HL-60/S4 treated with retinoic acid at 250 ng/mL for 4 days and 3 days (cell line): ENCODE data around the gene TOP3A.
"Not testable (repeated sequence)": the region's sequence is repeated elsewhere in the genome, so short reads cannot be mapped to it uniquely, and the experiment has no call there.

Source experiments
- in situ Hi-C: fragments of 300-500 bp; cut with MboI; formaldehyde crosslinking; loops from 2 replicates; pipeline ENCODE4 v1.7.0; 2022; ENCODE audit warnings: low sequenced_read_pairs

Gene TOP3A

GRCh38 chr17:18314731-18315561 is at the start of gene TOP3A, which contains the start of gene SMCR8:
TSS of gene TOP3A (minus strand) at chr17:18314994. CDS start at chr17:18314778, 216 bp downstream.
TSS of gene SMCR8 (plus strand) at chr17:18315293. CDS start at chr17:18315790, 497 bp downstream.
- in situ Hi-C loops: no loop called here

- in situ Hi-C loops: no loop called here
Measured at GRCh38 chr17:18364166-18364565, 49.4 kb upstream of the TOP3A start.

GRCh38 chr17:18363101-18364049 is 48.6 kb upstream of the TOP3A start, which contains the start of gene SHMT1:
TSS of gene SHMT1 (minus strand) at chr17:18363550. CDS start at chr17:18355981, 7,569 bp downstream.
- in situ Hi-C loops: no loop called here

GRCh38 chr17:18362698-18363100 is 47.9 kb upstream of the TOP3A start:
- in situ Hi-C loops: no loop called here

GRCh38 chr17:18361837-18362697 is 47.3 kb upstream of the TOP3A start:
- in situ Hi-C loops: no loop called here

GRCh38 chr17:18360518-18360917 is 45.7 kb upstream of the TOP3A start:
- in situ Hi-C loops: no loop called here

GRCh38 chr17:18356624-18357023 is 41.8 kb upstream of the TOP3A start:
- in situ Hi-C loops: no loop called here

DNA sequence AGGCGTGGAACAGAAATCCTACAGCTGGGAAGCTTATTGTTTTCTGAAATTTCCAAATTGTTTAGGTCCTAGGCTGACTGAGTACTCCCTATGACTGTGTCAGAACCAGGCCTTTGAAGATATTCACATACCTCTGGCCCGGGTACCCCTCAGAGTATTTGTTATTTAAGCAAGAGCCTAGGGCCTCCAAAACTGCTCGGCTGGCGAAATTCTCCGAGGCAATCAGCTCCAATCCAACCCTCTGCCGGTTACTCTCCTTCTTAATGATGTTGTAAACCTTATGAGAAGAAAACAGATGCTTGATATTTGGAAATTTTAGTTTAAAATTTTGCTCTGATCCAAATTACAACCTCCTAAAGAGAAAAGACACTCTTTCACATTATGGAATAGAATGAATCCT is 38.7 kb upstream of the TOP3A start:
- in situ Hi-C loops: no loop called here

DNA sequence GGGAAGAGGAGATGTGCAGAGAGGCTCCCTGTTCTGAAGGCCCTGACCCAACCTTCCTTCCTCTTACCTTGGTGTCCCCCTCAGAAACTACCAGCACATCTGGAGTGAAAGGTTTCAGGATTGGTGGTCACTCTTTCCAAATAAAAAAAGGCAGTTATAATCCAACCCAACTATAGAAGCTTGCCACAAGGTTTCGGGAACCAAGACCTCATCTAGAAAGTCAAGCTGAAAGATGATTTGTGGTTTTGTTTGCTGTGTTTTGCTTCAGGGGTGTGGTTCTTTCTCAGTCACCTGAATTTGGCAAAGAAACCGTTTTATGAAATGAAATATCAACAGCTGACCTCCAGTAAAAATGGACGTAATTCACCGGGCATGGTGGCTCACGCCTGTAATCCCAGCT is 29.2 kb upstream of the TOP3A start:
- in situ Hi-C loops: no loop called here

DNA sequence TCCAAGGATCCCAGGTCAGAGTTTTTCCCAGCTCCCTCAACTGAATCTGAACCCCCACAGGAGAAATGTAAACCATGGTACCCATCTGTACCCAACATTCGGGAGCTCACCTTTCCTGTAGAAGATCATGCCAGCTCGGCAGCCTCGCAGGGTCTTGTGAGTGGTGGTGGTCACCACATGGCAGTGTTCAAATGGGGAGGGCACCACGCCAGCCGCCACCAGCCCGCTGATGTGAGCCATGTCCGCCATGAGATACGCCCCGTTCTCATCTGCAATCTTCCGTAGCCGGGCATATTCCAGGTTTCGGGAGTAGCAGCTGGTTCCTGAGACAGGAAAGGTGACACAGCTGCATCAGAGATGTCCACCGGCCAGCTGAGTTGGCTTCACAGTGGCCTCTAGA is 25.1 kb upstream of the TOP3A start:
- in situ Hi-C loops: no loop called here

DNA sequence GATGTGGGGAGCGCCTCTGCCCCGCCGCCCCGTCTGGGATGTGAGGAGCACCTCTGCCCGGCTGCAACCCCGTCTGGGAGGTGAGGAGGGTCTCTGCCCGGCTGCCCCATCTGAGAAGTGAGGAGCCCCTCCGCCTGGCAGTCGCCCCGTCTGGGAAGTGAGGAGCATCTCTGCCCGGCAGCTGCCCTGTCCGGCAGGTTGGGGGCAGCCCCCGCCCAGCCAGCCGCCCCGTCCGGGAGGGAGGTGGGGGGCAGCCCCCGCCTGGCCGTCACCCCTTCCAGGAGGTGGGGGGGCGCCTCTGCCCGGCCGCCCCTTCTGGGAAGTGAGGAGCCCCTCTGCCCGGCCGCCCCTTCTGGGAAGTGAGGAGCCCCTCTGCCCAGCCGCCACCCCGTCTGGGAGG is 23.4 kb upstream of the TOP3A start:
- in situ Hi-C loops: not testable (repeated sequence)

- in situ Hi-C loops: no loop called here
Measured at GRCh38 chr17:18332909-18333489, 18.2 kb upstream of the TOP3A start.

- in situ Hi-C loops: no loop called here
Measured at GRCh38 chr17:18331879-18332278, 17.1 kb upstream of the TOP3A start.

- in situ Hi-C loops: no loop called here
Measured at GRCh38 chr17:18328643-18329204, 13.9 kb upstream of the TOP3A start.

GRCh38 chr17:18327556-18327955 is 12.8 kb upstream of the TOP3A start:
- in situ Hi-C loops: no loop called here

DNA sequence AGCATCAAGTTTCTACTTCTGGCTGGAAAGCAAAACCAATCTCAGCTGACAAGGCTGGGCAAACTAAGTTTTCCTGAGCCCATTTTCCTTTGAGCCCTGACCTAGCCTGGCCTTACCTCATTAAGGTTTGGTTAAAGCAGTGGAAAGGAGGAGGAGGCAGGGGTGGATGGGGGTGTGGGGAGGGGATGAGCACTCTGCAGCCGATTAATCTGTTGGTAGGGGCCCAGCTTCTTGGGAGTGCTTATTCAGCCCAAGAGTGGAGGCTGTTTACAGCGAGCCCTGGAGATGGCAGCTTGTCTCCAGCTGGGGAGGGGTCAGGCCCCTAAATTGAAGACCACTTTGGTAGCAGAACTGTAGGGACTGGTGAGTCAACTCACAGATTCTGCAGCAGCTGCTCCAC is 12.3 kb upstream of the TOP3A start:
- in situ Hi-C loops: no loop called here

DNA sequence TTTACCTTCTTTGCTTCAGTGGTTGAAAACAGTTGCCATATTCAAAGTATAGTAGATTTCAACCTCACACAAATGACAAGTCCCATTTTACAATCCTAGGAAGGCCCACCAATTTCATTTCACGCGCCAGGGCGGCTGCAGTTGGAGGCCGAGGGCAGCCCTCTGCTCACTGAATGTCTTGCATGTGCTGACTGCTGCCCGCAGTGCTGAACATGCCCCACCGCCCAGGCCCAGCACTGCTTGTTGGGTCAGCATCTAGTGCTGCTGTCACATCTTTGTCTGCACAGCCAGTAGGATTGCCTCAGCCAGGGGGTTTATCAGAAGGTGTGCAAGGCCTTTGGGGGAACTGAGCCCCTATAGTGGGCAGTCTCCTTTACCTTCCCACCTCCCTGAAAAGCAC is 11.8 kb upstream of the TOP3A start:
- in situ Hi-C loops: no loop called here

- in situ Hi-C loops: no loop called here
Measured at GRCh38 chr17:18326039-18326438, 11.2 kb upstream of the TOP3A start.

DNA sequence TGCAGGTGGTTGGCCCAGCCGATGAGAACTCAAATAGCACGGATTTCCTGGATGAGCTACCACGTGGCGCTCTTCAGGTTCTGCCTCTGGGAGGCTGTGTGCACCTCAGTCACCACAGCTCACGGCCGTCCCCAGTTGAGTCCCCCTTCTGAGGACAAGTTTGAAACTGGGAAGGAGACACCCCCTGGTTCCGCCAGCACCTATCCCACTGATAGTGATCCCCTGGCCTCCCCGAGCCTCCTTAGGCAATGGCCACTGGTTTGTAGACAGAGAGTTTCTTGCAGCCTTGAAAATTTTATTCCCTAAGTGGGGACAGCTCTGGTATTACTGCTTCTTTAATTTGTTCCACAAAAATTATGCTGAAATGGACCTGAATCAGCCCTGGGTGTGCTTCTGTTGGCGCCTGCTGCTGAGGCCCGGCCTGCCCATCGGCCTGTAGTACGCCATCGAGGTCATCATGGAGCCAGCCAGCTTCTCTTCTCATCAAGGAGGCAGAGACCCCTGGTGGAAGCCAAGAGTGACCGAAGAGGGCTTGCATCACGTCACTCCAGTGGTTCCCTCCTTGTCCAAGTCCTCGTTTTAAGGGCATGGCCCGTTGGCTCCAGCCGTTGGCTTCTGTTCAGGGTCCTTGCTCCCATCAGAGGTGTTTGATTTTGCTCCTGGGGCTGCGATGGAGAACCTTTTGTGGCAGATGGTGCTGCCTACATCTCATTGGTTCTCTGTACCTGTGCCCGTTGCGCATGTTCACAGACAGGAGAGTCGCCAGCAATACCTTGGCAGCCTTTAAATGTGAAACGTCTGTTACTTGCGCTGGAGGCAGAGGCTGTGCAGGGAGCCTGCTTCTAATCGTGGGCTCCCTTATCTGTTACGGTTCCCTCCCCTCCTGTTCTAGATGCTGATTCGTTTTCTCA is 9.6 kb upstream of the TOP3A start:
- in situ Hi-C loops: no loop called here
